CD4-positive, alpha-beta T cell treated with Interleukin-15 for 1 hour (primary cell): ENCODE measurements around the gene NT5C3A.
"Not testable (repeated sequence)": the region's sequence is repeated elsewhere in the genome, so short reads cannot be mapped to it uniquely, and the experiment has no call there.

Source experiments
- DNase-seq: peaks from one replicate; pipeline ENCODE4 v3.0.0-alpha.2; 2020

The NT5C3A gene

DNA sequence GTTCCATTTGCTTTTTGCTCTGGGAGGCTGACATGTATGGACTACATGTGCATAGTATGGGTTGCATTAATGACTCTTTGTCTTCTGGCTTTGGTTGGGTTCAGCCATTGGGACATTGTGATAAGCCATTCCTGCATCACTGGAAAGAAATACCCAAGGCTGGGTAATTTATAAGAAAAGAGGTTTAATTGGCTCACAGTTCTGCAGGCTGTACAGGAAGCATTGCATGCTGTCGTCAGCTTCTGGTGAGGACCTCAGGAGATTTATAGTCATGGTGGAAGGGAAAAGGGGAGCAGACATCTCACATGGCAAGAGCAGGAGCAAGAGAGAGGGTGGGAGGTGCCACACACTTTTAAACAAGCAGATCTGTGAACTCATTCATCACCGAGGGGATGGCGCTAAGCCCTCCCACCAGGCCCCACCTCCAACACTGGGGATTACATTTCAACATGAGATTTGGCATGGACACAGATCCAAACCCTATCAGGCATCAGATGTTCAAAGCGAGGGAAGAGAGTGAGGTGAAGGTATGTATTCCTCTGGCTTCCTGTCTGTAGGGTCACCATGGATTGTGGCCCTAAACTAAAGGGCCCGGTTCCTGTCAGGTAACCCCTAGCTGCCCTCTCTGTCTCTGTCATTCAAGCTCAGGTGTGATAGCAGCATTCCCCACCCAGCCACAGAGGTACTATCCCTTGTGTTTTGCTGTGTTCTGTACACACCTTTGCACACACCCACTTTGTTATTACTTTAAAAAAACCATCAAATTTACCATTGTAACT, 95.9 kb downstream of the NT5C3A start:
- not testable (repeated sequence) for DNase-seq

DNA sequence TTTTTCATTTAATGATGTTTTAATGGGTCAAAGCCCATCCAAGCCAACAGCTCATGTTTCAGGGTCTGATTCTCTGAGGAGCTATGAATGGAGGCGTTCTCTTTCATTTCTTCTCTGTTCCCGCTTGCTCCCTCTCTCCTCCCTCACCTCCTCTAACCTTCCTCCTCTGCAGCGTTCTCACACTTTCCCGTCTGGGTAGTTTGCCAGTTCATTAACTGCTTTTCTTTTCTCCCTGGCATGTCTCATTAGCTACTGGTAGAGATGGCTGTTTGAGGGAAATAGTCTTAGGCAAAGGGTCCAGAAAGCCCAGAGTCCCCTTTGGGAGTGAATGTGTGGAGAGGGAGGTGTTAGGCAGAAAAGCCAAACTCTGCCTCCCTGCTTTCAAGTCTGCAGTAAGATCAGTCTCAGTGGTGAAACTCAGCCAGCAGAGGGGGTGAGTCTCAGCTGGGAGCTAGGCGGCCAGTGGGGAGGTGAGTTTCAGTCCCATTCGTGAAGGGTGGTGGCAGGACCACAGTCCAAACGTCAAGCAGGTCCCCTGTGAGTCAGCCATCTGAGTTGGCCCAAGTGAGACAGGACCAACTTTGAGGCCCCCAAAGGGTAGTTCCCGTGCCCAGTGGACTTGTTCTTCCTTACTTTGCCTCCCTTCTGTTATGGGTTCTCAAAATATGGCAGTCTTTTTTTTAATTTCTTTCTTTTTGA, 98.0 kb downstream of the NT5C3A start:
- DNase-seq: not testable (repeated sequence)
